Body of pancreas (tissue), 4 donors: ENCODE measurements around the gene DEPDC5. TPM values are rescaled to one million over a fixed set of nuclear protein-coding genes. Genes with fewer than 3 reads are reported as not detected.

Experiments used
- ATAC-seq: fragments of 150-250 bp; one replicate; pipeline ENCODE4 v1.9.1; 2016
- DNase-seq, 4 donors: peaks; one replicate each; pipeline ENCODE4 v3.0.0-alpha.2; 2019
- H3K27ac ChIP-seq, 4 donors: fragments of 200-600 bp; sonication (generic); 1 replicate in 3 of 4; 2 replicates in 1 of 4; pipeline versions ENCODE4 v1.5.1 to v1.6.1; 2016 to 2019; ENCODE audit warnings: mild to moderate bottlenecking in 1 of 4, mixed read lengths in 1 of 4, moderate library complexity in 1 of 4
- H3K27me3 ChIP-seq, 2 donors: fragments of 200-600 bp; sonication (generic); one replicate each; pipeline ENCODE4 v1.6.0; 2016; ENCODE audit warnings: mild to moderate bottlenecking in 1 of 2
- H3K36me3 ChIP-seq, 2 donors: fragments of 200-600 bp; sonication (generic); replicated peaks in 1 of 2; 2 replicates each; pipeline ENCODE4 v1.5.1; 2016; ENCODE audit warnings: low read depth in 2 of 2; ENCODE audit not compliant: insufficient read depth in 1 of 2
- H3K4me1 ChIP-seq: fragments of 200-600 bp; sonication (generic); one replicate; pipeline ENCODE4 v1.6.0; 2016
- H3K4me3 ChIP-seq, 2 donors: fragments of 200-600 bp; sonication (generic); 1 replicate in 1 of 2; 2 replicates in 1 of 2; pipeline ENCODE4 v1.5.1; 2016 to 2019
- H3K9me3 ChIP-seq, 3 donors: fragments of 200-600 bp; sonication (generic); 1 replicate in 2 of 3; 2 replicates in 1 of 3; pipeline ENCODE4 v1.5.1; 2016
- CTCF ChIP-seq, 7 experiments: fragments of 450-650 bp in 4 of 7; fragments of 200-600 bp in 3 of 7; sonication (generic) in 3 of 7; IDR thresholded peaks; one replicate each; pipeline ENCODE4 v1.5.1; 2016 to 2019; ENCODE audit warnings: antibody characterized with exemption in 7 of 7
- POLR2A ChIP-seq, 3 donors: fragments of 450-650 bp; IDR thresholded peaks; one replicate each; pipeline ENCODE4 v1.6.1; 2016; ENCODE audit warnings: antibody characterized with exemption in 3 of 3, mild to moderate bottlenecking in 2 of 3
- WGBS, 2 donors: methylation state at CpG; one replicate each; pipeline ENCODE4 v1.1.5; 2017; 5-methylcytosine and 5-hydroxymethylcytosine counted together
- intact Hi-C: fragments of 100-400 bp; cut with DNase I; formaldehyde crosslinking; loops from one replicate; pipeline ENCODE4 v1.15.1; 2023
- total RNA-seq, 2 donors: library from RNA; depleted of rRNA; stranded (reverse); fragments of >200 nt; gene quantifications; one replicate each; pipeline ENCODE4 v1.1.0, GENCODE V29; 2016

DEPDC5 gene
- total RNA-seq, 2 donors from 2014 or later = 21.4 to 40.0 TPM

- H3K36me3 ChIP-seq = peaks cover 0 to 9% of the 10 kb centered on the region in 2 donors
- no peak overlapping the region for H3K4me3 ChIP-seq
Observed at GRCh38 chr22:31723723-31724122, 30.1 kb upstream of the DEPDC5 start.

GRCh38 chr22:31726692-31727091 lies 27.1 kb upstream of the DEPDC5 start:
- peaks cover 0 to 8% of the 10 kb centered on the region in 2 donors for H3K36me3 ChIP-seq
- no peak overlapping the region for H3K4me3 ChIP-seq
- H3K4me1 ChIP-seq = peaks cover 1% of the 10 kb centered on the region
- DNase-seq = no peak
- no peak overlapping the region for H3K27ac ChIP-seq
- ATAC-seq = no peak
- WGBS, 2 donors = 42 to 60% methylated on average over 3 of the region's 3 CpGs
- no peaks in the 10 kb centered on the region for H3K27me3 ChIP-seq
- TF ChIP-seq CTCF (IDR thresholded peaks at IDR 0.05) (no peak), POLR2A (IDR thresholded peaks at IDR 0.05) (no peak)
- intact Hi-C loops = no loop called here
- no peaks in the 10 kb centered on the region for H3K9me3 ChIP-seq

More at GRCh38 chr22:31723723-31724122, 30.1 kb upstream of the DEPDC5 start:
- no peak for TF ChIP-seq POLR2A (IDR thresholded peaks at IDR 0.05)
- TF ChIP-seq CTCF (IDR thresholded peaks at IDR 0.05) = no peak
- ATAC-seq (no peak), DNase-seq (no peak)
- intact Hi-C loops = no loop called here
- Histone ChIP-seq H3K9me3 (no peaks in the 10 kb centered on the region), H3K27me3 (no peaks in the 10 kb centered on the region), H3K27ac (no peak overlapping the region), H3K4me1 (no peaks in the 10 kb centered on the region)
- 93 to 94% methylated on average over 5 of the region's 5 CpGs for WGBS, 2 donors

- Histone ChIP-seq H3K4me3 (no peak overlapping the region), H3K27me3 (no peaks in the 10 kb centered on the region), H3K4me1 (peaks cover 12% of the 10 kb centered on the region), H3K36me3 (peaks cover 0 to 7% of the 10 kb centered on the region in 2 donors), H3K27ac (no peak overlapping the region), H3K9me3 (no peaks in the 10 kb centered on the region)
- ATAC-seq = no peak
- intact Hi-C loops = no loop called here
- 92 to 97% methylated on average over 4 of the region's 4 CpGs for WGBS, 2 donors
- DNase-seq = no peak
- TF ChIP-seq CTCF (IDR thresholded peaks at IDR 0.05) (no peak), POLR2A (IDR thresholded peaks at IDR 0.05) (no peak)
Observed at GRCh38 chr22:31728857-31729256, 25.0 kb upstream of the DEPDC5 start.

- intact Hi-C loops = no loop called here
- ATAC-seq (no peak), DNase-seq (no peak)
- Histone ChIP-seq H3K9me3 (no peaks in the 10 kb centered on the region), H3K36me3 (no peaks in the 10 kb centered on the region), H3K27ac (no peak overlapping the region), H3K4me3 (no peak overlapping the region), H3K4me1 (peaks cover 12% of the 10 kb centered on the region), H3K27me3 (no peaks in the 10 kb centered on the region)
- WGBS, 2 donors = 73 to 76% methylated on average over 8 of the region's 8 CpGs
- TF ChIP-seq POLR2A (IDR thresholded peaks at IDR 0.05) (no peak), CTCF (IDR thresholded peaks at IDR 0.05) (no peak)
Observed at GRCh38 chr22:31730344-31730711, 23.5 kb upstream of the DEPDC5 start.

GRCh38 chr22:31732089-31732829 lies 21.6 kb upstream of the DEPDC5 start:
- Histone ChIP-seq H3K36me3 (no peaks in the 10 kb centered on the region), H3K4me3 (no peak overlapping the region), H3K9me3 (no peaks in the 10 kb centered on the region), H3K27me3 (no peaks in the 10 kb centered on the region), H3K4me1 (peaks cover 12% of the 10 kb centered on the region), H3K27ac (no peak overlapping the region)
- no peak for TF ChIP-seq POLR2A (IDR thresholded peaks at IDR 0.05)
- no peak for TF ChIP-seq CTCF (IDR thresholded peaks at IDR 0.05)
- no peak for DNase-seq
- ATAC-seq = no peak
- intact Hi-C loops = no loop called here
- WGBS, 2 donors = 25 to 32% methylated on average over 2 of the region's 2 CpGs
